Adipocyte (in vitro differentiated cells): ENCODE measurements around the gene RIPK4.
"Not testable (repeated sequence)": the region's sequence is repeated elsewhere in the genome, so short reads cannot be mapped to it uniquely, and the experiment has no call there.

Source experiments
- DNase-seq: peaks from one replicate; pipeline ENCODE4 v3.0.0-alpha.2; 2015; ENCODE audit warnings: low read depth
- H3K27me3 ChIP-seq: replicated peaks from 2 replicates; pipeline ENCODE4 v1.7.0; 2013; ENCODE audit warnings: mild to moderate bottlenecking, low read length, moderate library complexity; ENCODE audit not compliant: control insufficient read depth, insufficient read depth
- H3K36me3 ChIP-seq: 2 replicates; pipeline ENCODE4 v1.7.0; 2013; ENCODE audit warnings: low read length, mild to moderate bottlenecking, moderate library complexity; ENCODE audit not compliant: control insufficient read depth, insufficient read depth, severe bottlenecking
- H3K4me1 ChIP-seq: 2 replicates; pipeline ENCODE4 v1.7.0; 2013; ENCODE audit warnings: mild to moderate bottlenecking, low read length, moderate library complexity; ENCODE audit not compliant: control insufficient read depth, insufficient read depth
- H3K4me3 ChIP-seq: 2 replicates; pipeline ENCODE4 v1.7.0; 2013; ENCODE audit warnings: mild to moderate bottlenecking, low read length, moderate library complexity
- H3K9ac ChIP-seq: 2 replicates; pipeline ENCODE4 v1.7.0; 2013; ENCODE audit warnings: mild to moderate bottlenecking, low read length, moderate library complexity
- H3K9me3 ChIP-seq: 2 replicates; pipeline ENCODE4 v1.7.0; 2013; ENCODE audit warnings: mild to moderate bottlenecking, low read length, moderate library complexity; ENCODE audit not compliant: control insufficient read depth

Gene RIPK4

DNA sequence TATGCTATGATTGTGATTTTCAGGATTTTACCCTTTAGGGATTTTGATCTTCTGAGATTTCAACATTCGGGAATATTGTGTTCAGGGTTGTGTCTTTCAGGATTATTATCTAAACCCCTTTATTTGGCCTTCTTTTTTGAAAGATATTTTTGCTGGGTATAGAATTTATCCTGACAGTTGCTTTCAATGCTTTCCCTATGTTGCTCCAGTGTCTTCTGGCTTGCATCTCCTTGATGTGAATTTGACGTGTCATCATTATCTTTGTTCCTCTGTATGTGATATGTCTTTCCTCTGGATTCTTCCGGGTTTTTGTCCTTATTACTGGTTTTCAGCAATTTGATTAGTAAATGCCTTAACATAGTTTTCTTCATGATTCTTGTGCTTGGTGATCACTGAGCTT lies 25.9 kb upstream of the RIPK4 start:
- DNase-seq: no peak
- Histone ChIP-seq H3K9me3 (peaks cover 20% of the 10 kb centered on the region), H3K27me3 (peaks cover 10% of the 10 kb centered on the region), H3K4me3 (no peak overlapping the region), H3K9ac (no peak overlapping the region), H3K4me1 (no peaks in the 10 kb centered on the region), H3K36me3 (no peaks in the 10 kb centered on the region)

GRCh38 chr21:41786509-41786987 lies 19.7 kb upstream of the RIPK4 start:
- peak; percentile 83 for DNase-seq
- H3K27me3 ChIP-seq: peaks cover 34% of the 10 kb centered on the region
- peaks cover 8% of the 10 kb centered on the region for H3K4me1 ChIP-seq
- H3K9ac ChIP-seq: no peak overlapping the region
- H3K4me3 ChIP-seq: no peak overlapping the region
- no peaks in the 10 kb centered on the region for H3K36me3 ChIP-seq
- no peaks in the 10 kb centered on the region for H3K9me3 ChIP-seq

DNA sequence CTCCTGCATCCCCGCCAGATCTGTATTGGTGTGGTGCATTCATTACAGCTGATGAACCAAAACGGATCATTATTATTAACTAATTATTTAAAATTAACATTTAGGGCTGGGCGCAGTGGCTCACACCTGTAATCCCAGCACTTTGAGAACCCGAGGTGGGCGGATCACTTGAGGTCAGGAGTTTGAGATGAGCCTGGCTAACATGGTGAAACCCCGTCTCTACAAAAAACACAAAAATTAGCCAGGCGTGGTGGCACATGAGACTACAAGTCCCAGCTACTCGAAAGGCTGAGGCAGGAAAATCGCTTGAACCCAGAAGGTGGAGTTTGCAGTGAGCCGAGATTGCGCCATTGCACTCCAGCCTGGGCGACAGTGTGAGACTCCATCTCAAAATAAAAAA lies 18.4 kb upstream of the RIPK4 start:
- DNase-seq, H3K4me1 ChIP-seq, H3K36me3 ChIP-seq, H3K4me3 ChIP-seq, H3K9me3 ChIP-seq, H3K9ac ChIP-seq: not testable (repeated sequence)
- peaks cover 44% of the 10 kb centered on the region for H3K27me3 ChIP-seq

DNA sequence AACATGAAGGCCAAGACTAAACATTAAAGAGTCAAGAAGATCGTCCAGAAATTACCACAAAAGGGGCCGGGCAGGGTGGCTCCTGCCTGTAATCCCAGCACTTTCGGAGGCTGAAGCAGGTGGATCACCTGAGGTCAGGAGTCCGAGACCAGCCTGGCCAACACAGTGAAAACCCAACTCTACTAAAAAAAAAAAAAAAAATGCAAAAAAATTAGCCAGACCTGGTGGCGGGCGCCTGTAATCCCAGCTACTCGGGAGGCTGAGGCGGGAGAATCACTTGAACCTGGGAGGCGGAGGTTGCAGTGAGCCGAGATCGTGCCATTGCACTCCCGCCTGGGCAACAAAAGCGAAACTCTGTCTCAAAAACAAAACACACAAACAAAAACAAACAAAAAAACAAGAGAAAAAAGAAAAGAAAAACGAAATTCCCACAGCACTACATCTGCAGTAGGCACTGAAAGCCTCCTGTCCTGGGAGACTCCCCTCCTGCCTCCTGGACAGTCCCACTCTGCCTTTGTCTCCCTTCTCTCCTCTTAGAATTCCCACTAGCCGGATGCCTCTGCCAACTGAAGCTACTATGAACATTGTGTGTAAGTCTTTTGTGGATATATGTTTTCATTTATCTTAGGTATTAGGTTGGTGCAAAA lies 17.7 kb upstream of the RIPK4 start:
- H3K9me3 ChIP-seq: no peaks in the 10 kb centered on the region
- no peak overlapping the region for H3K9ac ChIP-seq

DNA sequence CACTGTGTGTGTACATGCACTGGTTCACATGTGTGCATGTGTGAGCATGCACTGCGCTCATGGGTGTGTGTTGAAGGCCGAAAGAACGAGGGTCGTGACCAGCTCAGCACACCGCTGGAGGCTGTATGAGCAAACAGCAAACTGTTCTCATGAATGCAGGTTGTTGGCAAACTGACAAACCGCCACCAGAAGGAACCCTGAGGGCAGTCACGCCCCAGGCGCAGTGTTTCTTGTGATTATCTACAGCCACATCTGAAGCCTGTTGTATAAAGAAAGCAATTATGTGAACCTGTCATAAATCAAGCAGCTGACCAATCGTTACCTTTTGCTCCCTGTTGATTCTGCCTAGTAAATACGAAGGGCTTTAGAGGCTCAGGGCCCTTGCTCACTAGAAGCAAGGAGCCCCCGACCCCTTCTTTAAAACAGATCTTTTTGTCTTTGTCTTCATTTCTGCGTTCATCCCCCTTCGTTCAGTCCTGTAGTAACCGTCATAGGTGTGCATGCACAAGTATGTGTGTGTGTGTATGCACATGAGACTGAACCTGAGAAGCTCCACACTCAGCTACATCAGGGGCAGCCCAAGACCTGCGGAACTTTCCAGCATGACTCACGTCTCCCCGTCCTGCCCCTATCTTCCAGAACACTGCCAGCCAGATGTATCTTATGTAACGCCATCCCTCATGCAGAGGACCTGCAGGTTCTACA lies 16.8 kb upstream of the RIPK4 start:
- H3K4me3 ChIP-seq: no peak overlapping the region
- H3K4me1 ChIP-seq: peaks cover 15% of the 10 kb centered on the region
- H3K9ac ChIP-seq: no peak overlapping the region
- H3K36me3 ChIP-seq: no peaks in the 10 kb centered on the region
- H3K27me3 ChIP-seq: peaks cover 53% of the 10 kb centered on the region
- H3K9me3 ChIP-seq: no peaks in the 10 kb centered on the region
- DNase-seq: peak; percentile 35

More for the DNA sequence above, 17.7 kb upstream of the RIPK4 start:
- DNase-seq: no peak
- no peak overlapping the region for H3K4me3 ChIP-seq
- no peaks in the 10 kb centered on the region for H3K36me3 ChIP-seq
- H3K4me1 ChIP-seq: peaks cover 8% of the 10 kb centered on the region
- H3K27me3 ChIP-seq: peaks cover 51% of the 10 kb centered on the region

DNA sequence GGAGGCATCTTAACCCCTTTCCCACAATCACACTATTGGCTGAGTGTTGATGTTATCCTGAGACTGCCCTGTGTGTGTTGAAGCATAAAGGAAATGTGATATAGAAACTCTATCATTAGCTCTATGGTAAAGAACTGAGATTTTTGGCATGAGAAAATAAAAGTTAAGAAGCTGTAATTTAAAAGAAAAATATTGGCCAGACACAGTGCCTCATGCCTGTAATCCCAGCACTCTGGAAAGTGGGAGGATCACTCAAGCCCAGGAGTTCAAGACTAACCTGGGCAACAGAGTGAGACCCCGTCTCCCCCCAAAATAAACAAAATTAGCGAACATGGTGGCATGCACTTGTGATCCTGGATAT lies 14.2 kb upstream of the RIPK4 start:
- no peak for DNase-seq
- Histone ChIP-seq H3K27me3 (peaks cover 50% of the 10 kb centered on the region), H3K9ac (no peak overlapping the region), H3K36me3 (no peaks in the 10 kb centered on the region), H3K4me3 (no peak overlapping the region), H3K9me3 (no peaks in the 10 kb centered on the region), H3K4me1 (peaks cover 15% of the 10 kb centered on the region)

GRCh38 chr21:41780337-41781049 lies 13.6 kb upstream of the RIPK4 start:
- Histone ChIP-seq H3K36me3 (no peaks in the 10 kb centered on the region), H3K9ac (no peak overlapping the region), H3K4me3 (no peak overlapping the region), H3K9me3 (no peaks in the 10 kb centered on the region), H3K27me3 (peaks cover 50% of the 10 kb centered on the region), H3K4me1 (peaks cover 15% of the 10 kb centered on the region)
- no peak for DNase-seq

DNA sequence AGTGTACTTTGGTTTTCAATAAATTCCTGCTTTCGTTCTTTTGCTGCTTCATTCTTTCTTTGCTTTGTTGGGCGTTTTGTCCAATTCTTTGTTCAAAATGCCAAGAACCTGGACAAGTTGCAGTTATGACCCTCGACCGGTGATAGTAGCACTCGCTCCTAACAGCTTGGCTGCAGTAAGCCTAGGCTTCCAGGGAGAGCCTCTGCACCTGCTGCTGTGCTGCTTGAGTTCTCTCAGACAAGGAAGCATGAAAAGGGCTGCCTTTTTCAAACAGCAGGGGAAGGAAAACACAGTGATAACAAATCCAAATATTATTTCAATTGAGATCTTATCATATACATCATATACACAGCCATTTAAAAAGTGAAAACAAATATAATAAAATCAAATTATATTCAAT lies 12.8 kb upstream of the RIPK4 start:
- H3K4me3 ChIP-seq: no peak overlapping the region
- no peak for DNase-seq
- peaks cover 52% of the 10 kb centered on the region for H3K27me3 ChIP-seq
- no peak overlapping the region for H3K9ac ChIP-seq
- H3K36me3 ChIP-seq: no peaks in the 10 kb centered on the region
- peaks cover 15% of the 10 kb centered on the region for H3K4me1 ChIP-seq
- no peaks in the 10 kb centered on the region for H3K9me3 ChIP-seq

GRCh38 chr21:41778930-41779600 lies 12.2 kb upstream of the RIPK4 start:
- no peak overlapping the region for H3K4me3 ChIP-seq
- no peaks in the 10 kb centered on the region for H3K36me3 ChIP-seq
- H3K27me3 ChIP-seq: peaks cover 49% of the 10 kb centered on the region
- H3K9me3 ChIP-seq: no peaks in the 10 kb centered on the region
- H3K9ac ChIP-seq: peak overlapping the region; percentile 13
- H3K4me1 ChIP-seq: peaks cover 15% of the 10 kb centered on the region
- no peak for DNase-seq

DNA sequence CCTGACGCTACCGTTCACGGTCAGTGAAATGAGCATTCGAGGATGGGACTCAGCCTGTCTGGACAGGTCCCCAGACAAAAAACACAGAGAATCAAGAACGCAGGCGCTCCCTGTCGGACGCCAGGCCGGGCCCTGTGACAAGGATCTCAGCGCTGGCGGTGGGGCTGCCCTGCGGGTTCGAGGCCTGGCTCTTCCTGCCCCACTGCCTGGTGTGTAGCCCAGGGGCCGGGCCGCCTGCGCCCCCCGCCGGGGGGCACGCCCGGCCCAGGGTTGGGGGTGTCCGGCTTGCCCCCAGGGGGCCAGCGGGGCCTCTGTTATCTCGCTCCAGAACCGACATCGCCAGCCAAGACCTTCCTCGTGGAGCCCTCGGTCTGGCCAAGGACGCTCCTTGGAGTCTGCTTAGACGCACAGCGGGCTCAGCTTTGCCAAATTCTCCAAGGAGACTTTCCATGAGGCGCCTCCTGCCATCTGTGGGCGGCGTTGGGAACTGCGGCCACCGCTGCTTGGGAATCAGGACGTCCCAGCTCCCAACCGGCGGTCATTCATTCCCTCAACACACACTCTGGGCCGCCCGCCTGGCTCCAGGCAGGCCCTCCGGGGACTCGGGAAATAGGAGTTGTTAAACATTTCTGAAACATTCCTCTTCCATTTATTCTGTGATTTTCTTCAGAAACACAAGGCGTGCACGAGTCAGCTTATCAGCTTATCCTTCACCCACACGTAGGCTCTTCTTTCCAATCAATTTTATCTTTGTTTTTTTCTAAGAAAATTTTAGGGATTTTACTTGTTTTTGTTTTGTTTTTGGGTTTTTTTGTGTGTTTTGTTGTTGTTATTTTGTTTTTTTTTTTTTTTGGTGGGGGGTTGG lies 11.3 kb upstream of the RIPK4 start:
- peaks cover 15% of the 10 kb centered on the region for H3K4me1 ChIP-seq
- H3K27me3 ChIP-seq: peaks cover 46% of the 10 kb centered on the region
- peak overlapping the region; percentile 68 for H3K9ac ChIP-seq
- H3K4me3 ChIP-seq: no peak overlapping the region
- H3K9me3 ChIP-seq: no peaks in the 10 kb centered on the region
- H3K36me3 ChIP-seq: no peaks in the 10 kb centered on the region
- DNase-seq: peak; percentile 97
